Fibroblast of mammary gland (primary cell): Measurements from ENCODE around the gene ALOX5.

ENCODE experiments used
- DNase-seq: peaks from one replicate; pipeline ENCODE4 v3.0.0-alpha.2; 2010; ENCODE audit warnings: low read depth
- H3K4me3 ChIP-seq: 2 replicates; pipeline ENCODE4 v1.5.1; 2011; ENCODE audit warnings: low read depth, mild to moderate bottlenecking, low read length, moderate library complexity; ENCODE audit not compliant: control insufficient read depth
- CTCF ChIP-seq: conservative IDR thresholded peaks from 2 replicates; pipeline ENCODE4 v1.5.1; 2011; ENCODE audit warnings: low read depth, low read length, inconsistent platforms; ENCODE audit not compliant: control insufficient read depth, insufficient read depth

The ALOX5 gene

GRCh38 chr10:45418417-45418848, 44.4 kb downstream of the ALOX5 start:
- no peak for DNase-seq
- peak overlapping the region; percentile 44 for H3K4me3 ChIP-seq
- TF ChIP-seq CTCF: no peak

DNA sequence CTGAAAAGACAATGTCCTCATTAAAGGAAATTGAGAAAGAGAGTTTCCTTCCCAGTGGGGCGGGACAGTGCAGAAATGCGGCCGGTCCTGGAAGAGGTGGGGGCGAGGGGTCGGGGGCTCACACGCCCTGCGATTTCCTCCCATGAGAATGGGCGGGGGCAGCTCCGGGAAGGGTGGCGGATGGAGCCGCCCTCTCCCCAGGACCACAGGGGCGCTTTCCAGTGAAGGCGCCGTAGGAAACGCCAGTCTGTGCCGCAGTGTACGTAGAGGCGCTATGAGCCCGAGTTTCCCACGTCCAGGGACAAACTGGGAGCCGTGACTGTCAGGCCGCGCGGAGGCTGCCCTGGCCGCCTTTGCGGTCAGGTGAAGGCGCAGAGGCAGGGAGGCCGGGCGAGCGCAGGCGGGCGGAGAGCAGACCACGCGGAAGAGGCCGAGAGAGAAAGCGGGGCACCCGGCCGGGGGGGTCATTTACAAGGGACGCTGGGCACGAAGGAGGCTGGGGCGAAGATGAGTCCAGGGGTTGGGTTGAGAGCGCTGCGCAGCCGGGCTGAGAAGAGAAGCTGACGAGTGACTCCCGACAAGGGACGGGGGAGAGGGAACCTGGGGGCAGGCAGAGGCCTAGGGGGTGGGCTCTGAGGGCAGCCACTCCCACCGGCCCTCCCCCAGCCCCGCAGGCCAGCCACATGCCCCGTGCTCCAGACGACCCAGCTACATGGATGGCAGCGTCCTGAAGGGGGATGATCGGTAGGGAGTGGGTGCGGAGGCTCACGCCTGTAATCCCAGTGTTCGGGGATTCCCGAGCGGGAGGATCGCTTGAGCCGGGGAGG, 45.0 kb downstream of the ALOX5 start:
- DNase-seq: peak; percentile 27
- H3K4me3 ChIP-seq: peak overlapping the region; percentile 44
- no peak for TF ChIP-seq CTCF

DNA sequence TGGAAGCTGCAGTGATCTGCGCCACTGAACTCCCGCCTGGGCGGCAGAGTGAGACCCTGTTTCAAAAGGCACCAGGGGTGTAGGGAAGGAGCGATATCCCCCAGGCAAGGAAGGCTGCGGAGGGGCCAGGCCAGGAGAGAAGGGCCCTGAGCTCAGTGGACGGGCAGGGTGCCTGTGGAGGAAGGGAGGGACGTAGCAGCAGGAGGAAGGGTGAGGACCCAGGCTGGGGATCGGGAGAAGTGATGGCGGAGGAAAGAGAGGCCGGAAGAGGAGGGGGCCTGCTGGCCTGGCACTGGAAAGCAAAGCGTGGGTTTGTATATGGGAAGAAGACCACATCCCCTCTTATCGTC, 45.6 kb downstream of the ALOX5 start:
- no peak for DNase-seq
- H3K4me3 ChIP-seq: peak overlapping the region; percentile 44
- TF ChIP-seq CTCF: no peak

- DNase-seq: peak; percentile 39
- TF ChIP-seq CTCF: no peak
- H3K4me3 ChIP-seq: no peak overlapping the region
These were observed 46.6 kb downstream of the ALOX5 start for GRCh38 chr10:45420453-45421192.

DNA sequence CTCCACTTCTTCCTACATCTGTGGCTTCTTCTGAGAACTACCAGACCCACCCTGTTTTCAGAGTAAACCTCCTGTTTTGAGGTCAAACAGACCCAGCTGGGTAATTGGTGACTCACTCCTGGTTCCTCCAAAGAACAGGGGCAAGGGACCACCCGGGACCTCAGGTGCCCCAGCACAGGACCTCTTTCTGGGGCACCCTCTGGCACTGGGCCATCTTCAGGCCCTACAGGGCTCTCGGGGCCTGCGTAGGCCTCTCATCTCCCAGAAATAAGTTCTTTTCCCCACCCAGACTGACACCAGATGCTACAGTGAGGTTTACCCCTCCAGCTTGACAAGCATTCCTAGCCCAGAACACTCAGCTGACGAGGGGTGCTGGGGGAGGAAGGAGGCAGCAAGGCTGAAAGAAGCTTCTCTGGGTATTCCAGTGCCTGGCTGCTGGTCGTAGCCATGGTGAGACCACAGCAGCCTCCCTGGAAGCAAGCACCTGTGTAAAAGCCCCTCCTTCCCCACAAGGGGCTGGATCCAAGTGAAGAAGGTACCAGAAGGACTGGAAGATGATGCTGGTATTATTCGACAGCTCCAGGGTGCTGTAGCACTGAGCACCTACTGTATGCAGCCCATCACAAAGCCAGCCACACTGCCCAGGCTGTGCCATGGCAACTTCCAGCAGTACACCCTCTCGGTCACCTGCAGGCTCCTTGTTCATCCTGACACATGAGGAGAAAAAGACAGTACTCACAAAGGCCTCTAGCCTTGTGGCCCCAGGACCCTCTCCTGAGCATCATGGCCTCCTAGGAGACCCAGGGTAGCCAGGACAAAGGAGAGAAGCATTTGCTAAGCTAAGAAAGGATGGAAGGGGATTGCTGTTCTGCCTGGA, 47.4 kb downstream of the ALOX5 start:
- no peak for DNase-seq
- H3K4me3 ChIP-seq: no peak overlapping the region
- no peak for TF ChIP-seq CTCF

DNA sequence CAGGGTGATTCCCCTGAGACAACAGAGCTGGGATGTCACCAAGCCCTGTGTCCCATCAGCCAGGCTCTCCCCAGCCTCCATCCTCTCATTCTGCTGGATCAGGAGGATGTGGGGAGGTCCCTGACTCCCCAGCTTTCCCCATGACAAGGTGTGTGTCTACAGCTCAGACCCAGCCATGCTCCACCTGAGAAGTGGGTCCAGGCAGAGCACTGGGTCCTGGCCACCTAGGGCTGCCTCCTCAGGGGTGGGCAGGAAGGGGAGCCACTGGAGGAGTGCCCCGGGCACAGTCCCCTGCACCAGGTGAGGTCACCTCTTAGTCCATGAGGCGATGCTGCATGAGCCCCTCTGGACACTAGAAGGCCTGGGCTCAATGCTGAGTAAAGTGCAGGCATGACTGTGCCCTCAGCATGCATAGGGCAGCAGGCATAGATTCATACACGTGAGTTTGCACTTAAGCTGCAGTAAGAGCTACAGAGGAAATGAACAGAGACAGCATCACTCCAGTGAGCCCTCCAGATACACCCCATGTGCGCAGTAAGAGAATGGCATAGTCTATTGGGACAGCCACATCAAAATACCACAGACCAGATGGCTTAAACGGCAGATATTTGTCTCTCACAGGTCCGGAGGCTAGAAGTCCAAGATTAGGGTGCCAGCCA, 48.3 kb downstream of the ALOX5 start:
- no peak for TF ChIP-seq CTCF
- no peak for DNase-seq
- H3K4me3 ChIP-seq: no peak overlapping the region
